Hematopoietic multipotent progenitor cell treated with erythropoietin and hydrocortisone succinate and interleukin-3 and kit ligand, for 17 days (in vitro differentiated cells): Measurements from ENCODE around the gene ELP5.

Experiments used
- DNase-seq: peaks from one replicate; pipeline ENCODE4 v3.0.0-alpha.2; 2015; ENCODE audit warnings: low spot score

The ELP5 gene

DNA sequence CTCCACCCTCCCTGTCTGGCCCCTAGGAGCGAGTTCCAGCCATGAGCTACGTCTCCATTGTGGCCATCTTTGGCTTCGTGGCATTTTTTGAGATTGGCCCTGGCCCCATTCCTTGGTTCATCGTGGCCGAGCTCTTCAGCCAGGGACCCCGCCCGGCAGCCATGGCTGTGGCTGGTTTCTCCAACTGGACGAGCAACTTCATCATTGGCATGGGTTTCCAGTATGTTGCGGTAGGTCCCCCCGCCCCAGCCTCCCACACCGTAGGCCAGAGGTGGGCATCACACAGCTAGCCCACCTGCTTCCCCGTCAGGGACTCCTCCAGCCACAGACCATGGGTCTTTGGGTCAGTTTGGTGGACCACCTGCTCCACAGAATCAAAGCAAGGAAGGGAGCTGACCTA, 33.7 kb downstream of the ELP5 start:
- no peak for DNase-seq

DNA sequence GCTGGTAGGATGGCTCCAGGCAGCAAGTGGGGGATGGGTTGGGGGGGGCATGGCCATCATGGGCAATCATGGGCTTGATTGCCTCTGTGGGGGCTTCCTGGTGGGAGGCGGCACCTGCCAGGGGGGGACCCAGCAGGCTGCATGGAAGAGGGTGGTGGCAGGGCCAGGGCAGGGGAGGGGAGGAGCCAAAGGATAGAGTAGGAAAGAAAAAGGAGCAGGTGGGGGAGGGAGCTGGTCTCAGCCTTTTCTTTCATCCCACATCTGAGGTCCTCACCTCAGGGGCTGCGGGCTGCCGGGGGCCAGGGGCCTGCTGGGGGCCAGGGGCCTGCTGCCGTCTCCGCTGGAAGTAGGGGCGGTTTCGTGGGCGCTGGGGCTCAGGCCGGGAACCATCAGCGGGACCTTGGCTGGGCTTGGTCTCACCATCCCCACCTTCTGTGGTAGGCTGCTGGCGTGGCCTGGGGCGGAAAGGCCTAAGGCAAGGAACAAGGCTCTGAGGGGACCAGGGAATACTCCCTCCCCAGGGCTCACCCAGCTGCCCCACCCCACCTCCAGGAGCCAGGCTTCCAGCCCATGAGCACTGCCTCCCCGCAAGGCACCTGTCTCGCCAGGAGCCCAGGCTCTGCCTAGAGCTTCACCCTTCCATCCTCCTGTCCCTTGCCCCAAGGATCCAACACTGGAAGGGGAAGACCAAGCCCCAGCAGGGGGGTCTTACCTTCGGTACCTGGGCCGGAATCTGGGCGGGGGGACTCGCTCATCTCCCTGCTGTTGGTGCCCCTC, 37.4 kb downstream of the ELP5 start:
- DNase-seq = no peak

DNA sequence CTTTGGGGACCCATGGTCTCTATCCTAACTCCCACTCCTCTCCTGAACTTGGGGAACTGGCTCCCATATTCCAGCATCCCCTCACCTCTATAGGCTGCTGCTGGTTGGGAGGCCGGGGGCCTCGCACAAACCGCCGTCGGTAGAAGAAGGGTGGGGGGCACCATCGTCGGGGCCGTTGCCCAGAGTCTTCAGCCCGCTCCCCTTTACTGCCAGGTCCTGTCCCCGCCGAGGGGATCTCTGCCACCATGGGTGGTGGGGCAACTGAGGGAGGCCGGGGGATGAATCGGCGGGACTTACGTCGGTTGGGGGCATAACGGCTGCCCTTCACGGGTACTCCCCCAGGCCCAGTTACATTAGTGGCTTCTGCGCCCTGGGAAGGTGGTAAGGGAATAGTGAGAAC, 38.2 kb downstream of the ELP5 start:
- no peak for DNase-seq

DNA sequence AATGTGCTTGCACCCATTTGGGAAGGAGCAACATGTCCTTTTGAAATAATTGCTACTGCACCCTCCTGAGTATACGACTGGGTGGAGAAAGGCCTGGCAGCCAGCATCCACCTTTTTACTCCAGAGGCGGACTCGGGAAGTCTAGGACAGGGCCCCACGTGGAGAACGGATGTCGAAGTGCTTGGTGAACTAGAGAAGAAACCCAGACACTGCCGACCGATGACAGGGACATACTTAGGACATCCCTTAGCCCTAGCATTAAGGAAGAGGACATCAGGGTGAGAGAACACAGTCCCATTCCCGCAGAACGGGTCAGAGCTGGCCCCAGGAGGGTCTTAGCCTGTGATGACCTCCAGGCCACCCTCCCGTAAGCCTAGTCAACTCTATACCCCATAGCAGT, 38.7 kb downstream of the ELP5 start:
- no peak for DNase-seq

DNA sequence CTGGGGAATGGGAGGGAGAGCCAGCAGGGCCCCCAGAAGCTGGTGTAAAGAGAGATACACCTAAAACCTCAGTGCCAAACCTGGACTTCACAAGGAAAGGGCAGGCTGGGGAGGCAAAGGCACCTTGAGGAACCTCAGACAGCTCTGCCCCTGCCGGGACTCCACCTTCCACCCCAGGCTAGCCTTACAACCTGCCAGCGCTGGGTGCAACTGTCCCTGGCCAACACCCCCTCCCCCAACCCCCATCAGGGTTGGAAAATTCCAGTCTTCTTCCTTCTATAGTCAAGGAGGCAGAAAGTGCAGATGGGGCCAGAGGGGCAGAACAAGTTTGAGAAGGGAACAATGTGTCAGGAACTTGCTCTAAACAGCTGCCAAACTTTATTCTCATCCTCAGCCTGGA, 40.2 kb downstream of the ELP5 start:
- no peak for DNase-seq

DNA sequence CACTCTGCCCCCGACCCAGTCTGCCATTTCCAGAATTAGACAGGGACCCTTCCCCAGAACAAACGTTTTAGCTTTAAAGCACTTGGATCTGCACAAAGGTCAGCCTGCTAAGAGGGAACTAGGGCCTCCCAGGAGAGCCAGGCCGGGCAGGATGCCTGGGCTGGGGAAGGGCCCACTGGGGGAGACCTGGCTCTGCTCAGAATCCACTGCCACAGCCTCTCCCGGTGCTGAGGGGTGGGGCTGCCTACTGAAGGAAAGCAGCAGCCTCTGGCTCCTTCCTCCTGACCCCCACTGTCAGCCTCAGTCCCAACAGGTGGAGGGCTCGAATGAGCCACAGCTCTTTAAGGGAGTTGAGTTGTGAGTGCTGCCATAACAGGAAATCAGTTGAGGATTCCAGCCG, 40.7 kb downstream of the ELP5 start:
- no peak for DNase-seq

DNA sequence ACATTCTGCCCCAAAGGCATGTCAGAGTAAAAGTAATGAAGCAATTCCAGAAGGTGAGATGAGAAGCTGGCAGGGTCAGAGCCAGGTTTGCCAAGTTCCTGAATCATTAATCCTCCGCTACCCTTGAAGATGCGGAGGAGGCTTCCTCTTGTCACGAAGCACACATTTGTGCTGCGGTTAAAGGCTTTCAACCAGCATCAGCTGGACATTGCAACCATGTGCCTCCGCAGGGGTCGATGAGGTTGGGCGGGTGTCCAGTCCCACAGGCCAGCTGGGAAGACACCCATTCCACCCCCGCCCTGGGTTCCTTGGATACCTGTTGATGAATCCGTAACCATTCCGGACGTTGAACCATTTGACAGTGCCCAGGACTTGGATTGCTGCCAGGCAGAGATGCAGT, 41.1 kb downstream of the ELP5 start:
- no peak for DNase-seq

DNA sequence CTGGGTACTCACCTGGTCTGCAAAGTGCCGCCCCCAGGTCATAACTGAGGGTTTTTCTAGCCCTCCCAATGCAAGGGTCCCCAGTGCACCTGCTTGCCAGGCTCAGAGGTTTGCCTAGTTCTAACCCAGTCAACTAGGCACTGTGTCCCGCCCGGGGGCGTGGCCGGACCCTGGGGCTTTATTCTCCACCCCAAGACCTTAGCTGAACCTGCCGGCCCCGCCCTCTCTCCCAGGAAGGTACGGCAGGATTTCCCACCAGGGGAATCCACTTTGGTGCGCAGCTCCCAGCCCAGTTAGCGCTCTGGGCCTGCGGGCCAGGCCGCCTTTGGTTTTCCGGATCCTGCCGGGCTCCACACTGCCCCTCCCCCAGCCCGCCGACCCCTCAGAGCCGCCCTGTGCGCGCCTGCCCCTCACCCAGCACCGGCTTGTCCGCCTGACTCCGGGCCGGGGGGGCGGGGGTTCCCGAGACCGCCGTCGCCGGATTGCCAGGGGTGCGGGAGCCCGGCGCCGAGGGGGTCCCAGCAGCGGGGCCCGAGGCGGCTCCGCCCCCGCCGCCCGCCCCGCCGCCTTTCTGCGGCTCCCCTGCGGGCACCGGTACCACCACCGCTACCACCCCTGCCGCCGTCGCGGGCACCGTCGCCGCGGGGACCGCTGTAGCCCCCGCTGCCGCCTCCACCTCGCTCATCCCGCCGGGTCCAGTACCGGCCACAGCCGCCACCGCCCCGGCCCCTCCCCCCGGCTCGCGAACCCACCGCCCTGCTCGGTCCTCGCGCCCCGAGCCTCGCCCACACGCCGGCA, 42.0 kb downstream of the ELP5 start:
- DNase-seq = peak; percentile 58

DNA sequence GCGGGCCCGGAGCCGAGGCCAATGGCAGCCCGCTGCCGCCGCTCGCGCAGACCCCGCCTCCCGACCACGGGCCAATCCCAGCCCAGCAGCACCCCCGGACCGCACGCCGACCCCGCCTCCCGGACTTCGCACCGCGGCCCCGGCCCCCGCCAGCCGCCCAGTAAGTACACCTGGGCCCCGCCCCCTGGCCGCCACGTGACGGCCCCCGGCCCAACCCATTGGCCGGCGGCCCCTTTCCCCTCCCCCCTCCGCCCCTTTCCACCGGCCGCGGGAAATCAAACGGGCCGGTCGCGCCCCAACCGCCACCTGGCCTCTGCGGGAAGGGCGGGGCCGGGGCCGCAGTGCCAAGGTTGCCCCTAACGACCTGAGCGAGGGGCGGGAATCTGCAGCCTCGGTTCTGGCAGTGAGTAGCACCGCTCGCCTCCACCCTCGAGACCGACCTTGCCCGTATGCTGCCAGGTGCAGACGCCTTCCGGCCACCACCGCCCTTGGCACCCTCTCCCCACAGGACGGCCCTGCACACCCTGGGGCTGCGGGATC, 42.7 kb downstream of the ELP5 start, which contains the start of gene YBX2:
TSS of gene YBX2 (minus strand) at position 26 of the 540 bp plus-strand sequence. CDS start 139 bp downstream, outside the sequence.
- peak; percentile 79 for DNase-seq

DNA sequence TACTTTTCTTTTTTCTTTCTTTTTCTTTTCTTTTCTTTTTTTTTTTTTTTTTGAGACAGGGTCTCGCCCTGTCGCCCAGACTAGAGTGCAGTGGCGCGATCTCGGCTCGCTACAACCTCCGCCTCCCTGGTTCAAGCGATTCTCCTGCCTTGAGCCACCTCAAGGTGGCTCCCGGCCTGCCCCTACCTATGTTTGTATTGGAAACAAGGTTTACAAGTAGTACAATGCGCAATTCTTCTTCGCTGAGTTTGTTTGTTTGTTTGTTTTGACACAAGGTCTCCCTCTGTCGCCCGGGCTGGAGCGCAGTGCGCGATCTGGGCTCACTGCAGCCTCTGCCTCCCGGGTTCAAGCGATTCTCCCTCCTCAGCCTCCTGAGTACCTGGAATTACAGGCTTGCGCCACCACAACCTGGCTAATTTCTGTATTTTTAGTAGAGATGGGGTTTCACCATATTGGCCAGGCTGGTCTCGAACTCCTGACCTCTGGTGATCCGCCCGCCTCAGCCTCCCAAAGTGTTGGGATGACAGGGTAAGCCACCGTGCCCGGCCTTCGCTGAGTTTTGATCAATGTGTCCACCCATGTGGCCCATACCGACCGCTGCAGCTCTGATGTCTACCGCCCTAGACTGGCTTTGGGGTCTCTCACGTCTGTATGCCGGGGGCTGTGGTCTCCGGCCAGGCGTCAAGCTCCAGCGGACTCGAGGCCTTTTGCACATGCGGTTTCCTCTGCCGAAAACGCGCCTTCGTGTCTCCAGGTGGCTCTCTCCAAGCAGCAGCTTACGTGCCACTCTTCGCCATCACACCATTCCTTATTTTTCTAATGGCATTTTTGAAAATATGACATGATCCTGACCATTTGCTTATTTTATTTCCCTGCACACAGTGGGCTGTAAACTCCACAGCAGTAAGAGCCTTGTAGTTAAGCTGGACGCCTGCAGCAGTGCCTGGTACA, 43.5 kb downstream of the ELP5 start:
- no peak for DNase-seq

DNA sequence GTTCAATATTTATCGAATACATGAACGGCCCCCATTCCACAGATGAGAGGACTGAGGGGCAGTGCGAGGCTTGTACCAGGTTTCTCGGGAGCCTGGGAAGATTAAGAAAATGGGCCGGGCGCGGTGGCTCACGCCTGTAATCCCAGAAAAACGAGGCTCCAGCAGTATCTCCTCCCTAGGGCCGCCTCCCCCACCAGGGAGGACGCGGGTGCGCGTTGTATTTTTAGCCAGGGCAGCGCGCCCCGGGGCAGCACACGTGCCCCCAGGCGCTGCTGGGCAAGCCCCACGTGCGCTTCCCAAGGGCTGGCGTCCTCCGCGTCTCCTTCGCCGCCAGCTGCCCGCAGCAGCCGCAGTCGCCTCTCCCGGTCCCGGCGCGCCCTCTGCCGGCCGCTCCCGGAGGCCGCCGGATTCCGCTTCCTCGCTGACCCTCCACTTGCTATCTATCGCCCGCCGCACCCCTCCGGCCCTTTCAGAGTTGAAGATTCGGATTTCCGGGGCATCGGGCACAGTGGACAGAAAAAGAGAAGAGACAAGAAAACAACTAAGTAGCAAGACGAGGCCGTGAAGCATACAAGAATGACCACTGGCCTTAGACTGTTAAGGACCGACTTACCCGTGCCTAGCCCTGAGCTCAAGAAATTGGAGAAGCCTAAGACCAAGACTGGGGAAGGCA, 44.3 kb downstream of the ELP5 start:
- DNase-seq = peak; percentile 85

DNA sequence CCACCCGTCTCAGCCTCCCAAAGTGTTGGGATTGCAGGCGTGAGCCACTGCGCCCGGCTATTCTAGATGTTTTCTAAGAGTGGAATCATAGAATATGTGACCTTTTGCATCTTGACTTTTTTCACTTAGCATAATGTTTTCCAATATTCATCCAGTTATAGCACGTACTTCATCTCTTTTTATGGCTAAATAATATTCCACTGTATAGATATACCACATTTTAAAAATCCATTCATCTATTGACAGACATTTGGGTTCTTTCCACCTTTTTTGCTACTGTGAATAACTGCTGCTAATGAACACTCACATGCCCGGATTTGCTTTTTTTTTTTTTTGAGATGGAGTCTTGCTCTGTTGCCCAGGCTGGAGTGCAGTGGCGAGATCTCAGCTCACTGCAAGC, 52.2 kb downstream of the ELP5 start:
- DNase-seq = no peak

DNA sequence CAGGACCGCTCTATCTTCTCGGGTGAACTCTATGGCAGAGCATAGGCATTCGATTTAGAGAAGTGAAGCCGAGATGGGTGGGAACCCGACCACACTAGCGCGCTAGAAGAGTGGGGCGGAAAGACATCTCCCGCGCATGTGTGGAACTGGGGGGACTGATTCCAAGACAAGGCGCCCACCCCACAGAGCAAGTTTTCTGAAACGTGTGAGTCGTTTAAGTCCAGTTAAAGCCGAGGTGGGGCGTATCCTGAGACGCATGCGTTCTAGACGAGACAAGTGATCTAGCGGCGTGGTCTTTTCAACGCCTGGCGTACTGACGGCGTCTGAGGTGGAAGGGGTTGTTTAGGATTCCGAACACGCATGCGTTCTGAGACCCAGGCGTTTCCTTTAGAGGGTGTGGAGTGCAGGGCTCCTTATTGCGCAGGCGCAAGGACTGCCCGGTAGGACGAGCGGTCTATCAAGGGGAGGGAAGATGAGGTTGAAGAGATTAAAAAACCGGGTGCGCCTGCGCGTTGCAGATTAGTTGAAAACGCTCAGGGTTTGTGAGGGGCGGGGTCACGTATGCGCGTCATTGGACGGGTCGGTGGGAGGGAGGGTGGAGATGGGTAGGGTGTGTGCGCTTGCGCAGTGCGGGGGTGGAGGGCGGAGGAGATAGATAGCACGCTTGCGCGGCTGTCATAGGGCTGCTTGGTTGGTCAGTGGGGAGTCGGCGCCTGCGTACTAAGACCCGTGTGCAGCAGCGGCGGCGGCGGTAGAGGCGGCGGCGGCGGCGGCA, 55.1 kb downstream of the ELP5 start, which contains the start of gene EIF5A:
TSS of gene EIF5A (plus strand) at position 718 of the 775 bp plus-strand sequence. CDS start 2,008 bp downstream, outside the sequence.
- DNase-seq = peak; percentile 100

DNA sequence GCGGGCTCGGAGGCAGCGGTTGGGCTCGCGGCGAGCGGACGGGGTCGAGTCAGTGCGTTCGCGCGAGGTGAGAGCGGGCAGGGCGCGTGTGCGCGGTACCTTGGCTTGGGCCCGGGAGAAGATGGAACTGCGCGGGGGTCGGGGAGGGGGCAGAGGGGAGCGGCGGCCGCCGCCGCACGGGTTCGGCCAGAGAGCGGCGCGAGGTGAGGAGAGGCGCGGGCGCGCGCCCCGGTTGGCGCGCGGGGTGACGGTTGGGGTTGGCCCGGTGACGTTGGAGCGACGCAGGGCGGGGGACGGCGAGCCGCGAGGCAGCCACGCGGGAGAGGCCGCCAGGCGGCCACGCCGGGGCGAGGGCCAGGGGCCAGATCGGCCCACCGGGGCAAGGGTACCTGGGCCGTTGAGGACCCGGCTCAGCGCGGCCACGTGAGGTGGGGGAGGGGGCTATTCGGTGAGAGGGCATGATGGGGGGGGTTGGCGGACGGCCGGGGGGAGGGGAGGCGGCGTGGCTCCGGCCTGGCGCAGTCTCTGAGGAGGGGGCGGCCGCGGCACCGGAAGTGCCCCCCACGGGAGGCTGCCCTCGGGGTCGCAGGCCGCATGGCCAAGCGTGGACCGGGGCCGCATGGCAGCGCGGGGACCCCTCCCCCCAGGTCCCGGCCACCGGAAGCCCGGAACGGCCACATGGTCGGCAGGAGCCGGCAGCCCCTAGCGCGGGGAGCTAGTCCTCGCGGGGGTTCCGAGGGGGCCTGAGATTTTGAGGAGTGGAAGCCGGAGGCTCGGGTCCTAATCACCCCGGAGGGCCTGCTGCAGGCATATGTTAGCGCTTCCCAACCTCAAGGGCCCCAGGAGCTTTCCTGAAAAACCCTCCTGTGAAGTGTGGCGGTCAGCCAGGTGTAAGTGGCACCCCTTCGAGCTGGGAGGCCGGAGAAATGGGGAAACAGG, 55.9 kb downstream of the ELP5 start:
- DNase-seq = peak; percentile 77

DNA sequence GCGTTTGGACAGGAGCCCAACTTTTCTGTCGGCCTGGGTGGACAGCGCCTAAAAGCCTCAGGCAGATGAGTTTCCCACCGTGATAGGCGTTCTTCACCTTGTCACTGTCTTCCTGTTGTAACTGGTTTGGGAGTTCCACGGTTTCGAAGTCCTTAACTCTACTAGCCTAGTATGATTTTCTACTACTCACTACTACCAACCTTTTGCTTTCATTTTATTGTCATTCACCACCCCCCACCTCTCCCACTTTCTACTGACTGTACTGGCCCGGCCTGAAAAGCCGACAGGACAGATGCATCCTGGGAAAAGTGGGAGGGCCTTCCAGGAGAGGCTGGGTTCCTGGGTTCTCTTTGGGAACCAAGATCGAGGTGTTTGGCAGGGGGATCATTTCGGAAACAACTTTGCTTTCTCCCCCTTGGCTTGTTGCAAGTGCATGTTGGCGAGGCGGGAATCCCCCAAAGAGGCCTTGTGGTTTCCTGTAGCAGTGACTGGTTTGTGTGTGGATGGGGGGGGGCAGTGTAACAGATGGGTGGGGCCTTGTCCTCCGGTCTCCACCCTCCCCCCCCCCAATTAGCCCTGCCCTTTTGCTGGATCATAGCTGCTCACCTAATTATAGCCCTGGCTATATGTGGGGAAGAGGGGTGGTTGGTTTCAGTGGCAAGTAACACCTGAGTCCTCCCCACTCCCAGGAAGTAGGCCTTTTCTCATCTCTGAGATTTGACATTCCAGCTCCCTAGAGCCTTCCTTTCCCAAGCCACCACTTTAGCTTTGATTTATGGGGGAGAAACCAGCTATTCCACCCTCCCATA, 56.8 kb downstream of the ELP5 start:
- peak; percentile 91 for DNase-seq
